ENCODE results near the gene CHST6. TPM values are rescaled to one million over a fixed set of nuclear protein-coding genes. Genes with fewer than 3 reads are reported as not detected.

CHST6 gene
- total and polyA plus RNA-seq, 10 of the 15 experiments (the other 5 are each of a cell fraction or from before 2014, with no cell fraction given) = 0.14 to 2.5 (median 0.51) TPM

DNA sequence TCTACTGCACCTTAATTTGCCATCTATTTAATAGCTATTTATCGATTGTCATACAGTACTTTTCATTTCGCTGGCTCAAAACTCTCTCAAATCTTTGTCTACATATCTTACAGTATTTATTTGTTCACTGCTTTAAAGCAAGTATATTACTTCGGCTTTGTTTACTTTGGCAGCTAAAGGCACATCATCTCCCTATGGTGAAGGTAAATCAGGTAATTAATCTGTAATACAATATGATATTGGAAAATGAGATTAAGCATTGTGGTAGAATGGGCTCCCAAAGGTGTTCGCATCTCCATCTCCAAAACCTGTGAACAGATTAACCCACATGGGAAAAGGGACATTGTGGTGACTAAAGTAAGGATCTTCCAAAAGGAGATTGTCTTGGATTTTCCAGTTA is 37.2 kb downstream of the CHST6 start:
- WGBS (ENCODE audit: insufficient coverage, insufficient replicate concordance, low lambda C conversion rate, missing lambda C conversion rate) = 94% methylated on average over 4 of the region's 4 CpGs
- FAIRE-seq = no peak
- peaks cover 6% of the 10 kb centered on the region for H3K4me1 ChIP-seq (ENCODE audit: control insufficient read depth, insufficient read depth, low read length)
- RAD21 ChIA-PET (ENCODE audit: unreplicated experiment) = interaction anchor here (0.8 kb wide), 1 partner anchor 12 kb away, joined by 3 read pairs; no protein-coding TSS in a partner anchor
- POLR2A ChIA-PET = interaction anchor here (0.5 to 1.0 kb wide), 2 partner anchors 9 to 66 kb away, joined by 3 to 4 read pairs; no protein-coding TSS in a partner anchor
- TF ChIP-seq KLF5 (IDR thresholded peaks at IDR 0.05; ENCODE audit: partially characterized antibody) (no peak), POLR2AphosphoS2 (IDR thresholded peaks at IDR 0.05; ENCODE audit: low read depth, low read length) (no peak), RUNX3 (IDR thresholded peaks at IDR 0.05; ENCODE audit: low read length) (no peak), CBX5 (IDR thresholded peaks at IDR 0.05; ENCODE audit: low read depth) (no peak), ESRRA (IDR thresholded peaks at IDR 0.05; ENCODE audit: low read length) (no peak), BCL11A (IDR thresholded peaks at IDR 0.05; ENCODE audit: low read depth, low read length) (no peak), NR2C2 (IDR thresholded peaks at IDR 0.05; ENCODE audit: borderline replicate concordance, control insufficient read depth, insufficient read length, low read depth) (no peak), SMAD5 (IDR thresholded peaks at IDR 0.05; ENCODE audit: low read depth) (no peak), RBBP5 (conservative IDR thresholded peaks at IDR 0.05) (no peak), TCF12 (IDR thresholded peaks at IDR 0.05; ENCODE audit: low read depth, low read length) (no peak), BRCA1 (IDR thresholded peaks at IDR 0.05; ENCODE audit: low read depth, low read length) (no peak), DPF2 (IDR thresholded peaks at IDR 0.05) (no peak)
- TF ChIP-seq, protein P1, sequence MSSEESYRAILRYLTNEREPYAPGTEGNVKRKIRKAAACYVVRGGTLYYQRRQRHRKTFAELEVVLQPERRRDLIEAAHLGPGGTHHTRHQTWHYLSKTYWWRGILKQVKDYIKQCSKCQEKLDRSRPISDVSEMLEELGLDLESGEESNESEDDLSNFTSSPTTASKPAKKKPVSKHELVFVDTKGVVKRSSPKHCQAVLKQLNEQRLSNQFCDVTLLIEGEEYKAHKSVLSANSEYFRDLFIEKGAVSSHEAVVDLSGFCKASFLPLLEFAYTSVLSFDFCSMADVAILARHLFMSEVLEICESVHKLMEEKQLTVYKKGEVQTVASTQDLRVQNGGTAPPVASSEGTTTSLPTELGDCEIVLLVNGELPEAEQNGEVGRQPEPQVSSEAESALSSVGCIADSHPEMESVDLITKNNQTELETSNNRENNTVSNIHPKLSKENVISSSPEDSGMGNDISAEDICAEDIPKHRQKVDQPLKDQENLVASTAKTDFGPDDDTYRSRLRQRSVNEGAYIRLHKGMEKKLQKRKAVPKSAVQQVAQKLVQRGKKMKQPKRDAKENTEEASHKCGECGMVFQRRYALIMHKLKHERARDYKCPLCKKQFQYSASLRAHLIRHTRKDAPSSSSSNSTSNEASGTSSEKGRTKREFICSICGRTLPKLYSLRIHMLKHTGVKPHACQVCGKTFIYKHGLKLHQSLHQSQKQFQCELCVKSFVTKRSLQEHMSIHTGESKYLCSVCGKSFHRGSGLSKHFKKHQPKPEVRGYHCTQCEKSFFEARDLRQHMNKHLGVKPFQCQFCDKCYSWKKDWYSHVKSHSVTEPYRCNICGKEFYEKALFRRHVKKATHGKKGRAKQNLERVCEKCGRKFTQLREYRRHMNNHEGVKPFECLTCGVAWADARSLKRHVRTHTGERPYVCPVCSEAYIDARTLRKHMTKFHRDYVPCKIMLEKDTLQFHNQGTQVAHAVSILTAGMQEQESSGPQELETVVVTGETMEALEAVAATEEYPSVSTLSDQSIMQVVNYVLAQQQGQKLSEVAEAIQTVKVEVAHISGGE (CRISPR knock-in tag; IDR thresholded peaks at IDR 0.05) = no peak
- TF ChIP-seq, protein P2, sequence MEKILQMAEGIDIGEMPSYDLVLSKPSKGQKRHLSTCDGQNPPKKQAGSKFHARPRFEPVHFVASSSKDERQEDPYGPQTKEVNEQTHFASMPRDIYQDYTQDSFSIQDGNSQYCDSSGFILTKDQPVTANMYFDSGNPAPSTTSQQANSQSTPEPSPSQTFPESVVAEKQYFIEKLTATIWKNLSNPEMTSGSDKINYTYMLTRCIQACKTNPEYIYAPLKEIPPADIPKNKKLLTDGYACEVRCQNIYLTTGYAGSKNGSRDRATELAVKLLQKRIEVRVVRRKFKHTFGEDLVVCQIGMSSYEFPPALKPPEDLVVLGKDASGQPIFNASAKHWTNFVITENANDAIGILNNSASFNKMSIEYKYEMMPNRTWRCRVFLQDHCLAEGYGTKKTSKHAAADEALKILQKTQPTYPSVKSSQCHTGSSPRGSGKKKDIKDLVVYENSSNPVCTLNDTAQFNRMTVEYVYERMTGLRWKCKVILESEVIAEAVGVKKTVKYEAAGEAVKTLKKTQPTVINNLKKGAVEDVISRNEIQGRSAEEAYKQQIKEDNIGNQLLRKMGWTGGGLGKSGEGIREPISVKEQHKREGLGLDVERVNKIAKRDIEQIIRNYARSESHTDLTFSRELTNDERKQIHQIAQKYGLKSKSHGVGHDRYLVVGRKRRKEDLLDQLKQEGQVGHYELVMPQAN (conservative IDR thresholded peaks at IDR 0.05) = no peak
- no peak overlapping the region for H3K27ac ChIP-seq (ENCODE audit: control insufficient read depth, insufficient read depth)
- no peaks in the 10 kb centered on the region for H3K9me3 ChIP-seq (replicated peaks; ENCODE audit: control insufficient read depth, insufficient read depth, low read length)
- peaks cover 0 to 2% of the 10 kb centered on the region in 2 experiments; a peak in 2 of 4 replicates for H3K36me3 ChIP-seq (ENCODE audit: control insufficient read depth in 2 of 2, insufficient read depth in 2 of 2, low read length in 1 of 2)
- no peak overlapping the region for H3K9ac ChIP-seq (ENCODE audit: control insufficient read depth, insufficient read depth, low read length)
- H3K79me2 ChIP-seq (ENCODE audit: control insufficient read depth, insufficient read depth, low read length) = peaks cover 61% of the 10 kb centered on the region
- DNase-seq (ENCODE audit: low read depth, low spot score) = no peak
- CTCF ChIA-PET = interaction anchor here (2.3 to 2.4 kb wide), 2 partner anchors 14 to 259 kb away, joined by 6 to 7 read pairs; no protein-coding TSS in a partner anchor
- H3K27me3 ChIP-seq (replicated peaks in 1 of 2; ENCODE audit: control insufficient read depth in 2 of 2, insufficient read depth in 2 of 2, low read length in 1 of 2) = no peaks in the 10 kb centered on the region
- in situ Hi-C loops (cut with MboI) = loop anchor here (5.0 to 25.0 kb wide), 2 partner anchors 49 to 1729 kb away; partner anchors contain the start of genes MON1B and SYCE1L
- intact Hi-C loops (cut with micrococcal nuclease; ENCODE audit: unreplicated experiment) = no loop called here
- no TSS peak for BruUV-seq (replicated peaks)
- no peak for ATAC-seq
- no peak overlapping the region for H3K4me3 ChIP-seq
- H2AFZ ChIP-seq (ENCODE audit: control insufficient read depth, low read depth, low read length) = no peak overlapping the region
- H4K20me1 ChIP-seq (ENCODE audit: control insufficient read depth, insufficient read depth) = no peaks in the 10 kb centered on the region
- SMC1A ChIA-PET (ENCODE audit: uncharacterized antibody, unreplicated experiment) = interaction anchor here (0.5 to 1.2 kb wide), 3 partner anchors 13 to 1087 kb away, joined by 3 to 5 read pairs (median 4); no protein-coding TSS in a partner anchor
- no peak overlapping the region for H3K4me2 ChIP-seq (ENCODE audit: control insufficient read depth, insufficient read depth)

Data from GM12878 (cell line).